Activated CD8-positive, alpha-beta memory T cell treated with anti-CD3 and anti-CD28 coated beads for 4 hours (primary cell): ENCODE results near the gene CHRNA3.
"Not testable (repeated sequence)": the region's sequence is repeated elsewhere in the genome, so short reads cannot be mapped to it uniquely, and the experiment has no call there.

Experiments
- DNase-seq, 2 donors: peaks; one replicate each; pipeline ENCODE4 v3.0.0-alpha.2; 2020; ENCODE audit warnings: low read depth in 2 of 2

The CHRNA3 gene

GRCh38 chr15:78560201-78560600 lies 60.6 kb downstream of the CHRNA3 start:
- not testable (repeated sequence) for DNase-seq

- DNase-seq = no peak
Observed at GRCh38 chr15:78552597-78552996, 68.2 kb downstream of the CHRNA3 start.

- DNase-seq = no peak
Observed at GRCh38 chr15:78551902-78552301, 68.9 kb downstream of the CHRNA3 start.

- DNase-seq = no peak
Observed at GRCh38 chr15:78550815-78551214, 70.0 kb downstream of the CHRNA3 start.

- DNase-seq = no peak
Observed at GRCh38 chr15:78550194-78550593, 70.6 kb downstream of the CHRNA3 start.
